CD8-positive, alpha-beta memory T cell (primary cell): Measurements from ENCODE around the gene SIAH1. TPM values are rescaled to one million over a fixed set of nuclear protein-coding genes. Genes with fewer than 3 reads are reported as not detected.

Experiments
- CTCF ChIA-PET: fragments of 350-600 bp; sonication (Branson Sonifier 250); formaldehyde crosslinking; loops from one replicate; lab custom pipeline; 2021; ENCODE audit warnings: antibody characterized with exemption; lab: Charles Lee
- POLR2A ChIA-PET: fragments of 350-600 bp; sonication (Branson Sonifier 250); formaldehyde crosslinking; loops from one replicate; lab custom pipeline; 2021; ENCODE audit warnings: antibody characterized with exemption; lab: Charles Lee
- DNase-seq, 5 donors: peaks; one replicate each; pipeline versions ENCODE4 v3.0.0 to v3.0.0-alpha.2; 2020 to 2022; ENCODE audit warnings: mixed read lengths in 1 of 5
- H3K27ac ChIP-seq: one replicate; pipeline ENCODE4 v1.7.0; 2013; ENCODE audit warnings: low read depth, mild to moderate bottlenecking, low read length, moderate library complexity
- H3K27me3 ChIP-seq: 2 replicates; pipeline ENCODE4 v1.7.0; 2013; ENCODE audit warnings: low read length, mild to moderate bottlenecking; ENCODE audit not compliant: insufficient read depth, poor library complexity, severe bottlenecking
- H3K36me3 ChIP-seq: 2 replicates; pipeline ENCODE4 v1.7.0; 2013; ENCODE audit warnings: mild to moderate bottlenecking, low read length, moderate library complexity; ENCODE audit not compliant: insufficient read depth
- H3K4me1 ChIP-seq: 2 replicates; pipeline ENCODE4 v1.7.0; 2013; ENCODE audit warnings: mild to moderate bottlenecking, low read length, moderate library complexity; ENCODE audit not compliant: insufficient read depth
- H3K4me3 ChIP-seq: 2 replicates; pipeline ENCODE4 v1.7.0; 2013; ENCODE audit warnings: mild to moderate bottlenecking, low read length
- H3K9me3 ChIP-seq: 2 replicates; pipeline ENCODE4 v1.7.0; 2013; ENCODE audit warnings: mild to moderate bottlenecking, low read length
- H3K27ac Mint-ChIP-seq, 8 donors: one replicate each; pipeline ENCODE4 v1.8.0; 2020 to 2021; ENCODE audit warnings: mixed read lengths in 8 of 8, mild to moderate bottlenecking in 6 of 8, inconsistent platforms in 3 of 8, moderate library complexity in 3 of 8
- H3K27me3 Mint-ChIP-seq, 2 donors: one replicate each; pipeline ENCODE4 v1.8.0; 2020 to 2021; ENCODE audit warnings: mixed read lengths in 2 of 2, mild to moderate bottlenecking in 1 of 2, moderate library complexity in 1 of 2
- H3K36me3 Mint-ChIP-seq, 3 donors: one replicate each; pipeline ENCODE4 v1.8.0; 2020 to 2021; ENCODE audit warnings: mixed read lengths in 3 of 3, inconsistent platforms in 1 of 3, mild to moderate bottlenecking in 1 of 3
- H3K4me1 Mint-ChIP-seq, 3 donors: one replicate each; pipeline ENCODE4 v1.8.0; 2020 to 2021; ENCODE audit warnings: mixed read lengths in 3 of 3, inconsistent platforms in 1 of 3, mild to moderate bottlenecking in 1 of 3
- H3K4me3 Mint-ChIP-seq, 7 donors: one replicate each; pipeline ENCODE4 v1.8.0; 2020 to 2021; ENCODE audit warnings: mixed read lengths in 7 of 7, mild to moderate bottlenecking in 6 of 7, moderate library complexity in 4 of 7, inconsistent platforms in 2 of 7
- H3K9me3 Mint-ChIP-seq, 5 donors: one replicate each; pipeline ENCODE4 v1.8.0; 2020 to 2022; ENCODE audit warnings: mixed read lengths in 5 of 5, mild to moderate bottlenecking in 3 of 5, moderate library complexity in 2 of 5, inconsistent platforms in 1 of 5
- polyA plus RNA-seq: library from polyadenylated mRNA; unstranded; fragments of 300-500 nt; fragmentation: Illumina TruSeq; gene quantifications from one replicate; pipeline ENCODE4 v1.2.3, GENCODE V29; 2021
- total RNA-seq, 2 experiments: library from RNA; stranded (reverse); gene quantifications; one replicate each; pipeline ENCODE4 v1.2.3, GENCODE V29; 2021

SIAH1 gene
- total RNA-seq (10 to 100 TPM; 11.6 to 13.3 TPM), polyA plus RNA-seq (10.7 TPM)

- Histone ChIP-seq H3K4me3 (peak within 1 kb of the TSS; percentile 70), H3K9me3 (no peaks in the 10 kb centered on the region), H3K27ac (peak within 1 kb of the TSS; percentile 53), H3K36me3 (no peaks in the 10 kb centered on the region), H3K4me1 (peaks cover 15% of the 10 kb centered on the region), H3K27me3 (no peaks in the 10 kb centered on the region)
- Mint-ChIP-seq H3K4me1 (peaks cover 13 to 30% (median 14%) of the 10 kb centered on the region in 3 donors), H3K27ac (peak within 1 kb of the TSS; percentile 80 to 97 (median 92)), H3K4me3 (peak within 1 kb of the TSS; percentile 89 to 99 (median 92)), H3K36me3 (peaks cover 0 to 7% (median 0%) of the 10 kb centered on the region in 3 donors), H3K9me3 (no peaks in the 10 kb centered on the region), H3K27me3 (peaks cover 0 to 3% of the 10 kb centered on the region in 2 donors)
- ChIA-PET CTCF (interaction anchor here (1.3 to 2.7 kb wide), 3 partner anchors 40 to 245 kb away, joined by 3 to 10 read pairs (median 3); no protein-coding TSS in a partner anchor), POLR2A (interaction anchor here (0.9 to 3.1 kb wide), 8 partner anchors 20 to 245 kb away, joined by 3 to 29 read pairs (median 5); partner anchors contain the start of gene N4BP1)
- DNase-seq: peak; percentile 85 to 90 (median 87)
Observed at GRCh38 chr16:48385253-48386150, at the start of gene SIAH1. TSS of gene SIAH1 (minus strand) at chr16:48385413. CDS start at chr16:48362428, 22,985 bp downstream.

GRCh38 chr16:48434653-48435317, 49.6 kb upstream of the SIAH1 start:
- H3K27ac ChIP-seq: no peak overlapping the region
- ChIA-PET CTCF (interaction anchor here (1.2 kb wide), 1 partner anchor 196 kb away, joined by 3 read pairs; no protein-coding TSS in a partner anchor), POLR2A (no interaction called here)
- no peak overlapping the region for H3K4me3 Mint-ChIP-seq
- no peaks in the 10 kb centered on the region for H3K9me3 Mint-ChIP-seq
- no peak for DNase-seq
- no peaks in the 10 kb centered on the region for H3K36me3 ChIP-seq
- H3K4me3 ChIP-seq: no peak overlapping the region
- no peaks in the 10 kb centered on the region for H3K9me3 ChIP-seq
- no peaks in the 10 kb centered on the region for H3K36me3 Mint-ChIP-seq
- peaks cover 0 to 2% (median 0%) of the 10 kb centered on the region in 3 donors for H3K4me1 Mint-ChIP-seq
- no peaks in the 10 kb centered on the region for H3K4me1 ChIP-seq
- no peaks in the 10 kb centered on the region for H3K27me3 ChIP-seq
- H3K27me3 Mint-ChIP-seq: peaks cover 3 to 12% of the 10 kb centered on the region in 2 donors
- peak overlapping the region in 1 of 8 donors; percentile 30 for H3K27ac Mint-ChIP-seq

GRCh38 chr16:48433850-48434530, 48.8 kb upstream of the SIAH1 start:
- Histone ChIP-seq H3K27ac (no peak overlapping the region), H3K36me3 (no peaks in the 10 kb centered on the region), H3K27me3 (no peaks in the 10 kb centered on the region), H3K4me1 (no peaks in the 10 kb centered on the region), H3K9me3 (no peaks in the 10 kb centered on the region), H3K4me3 (no peak overlapping the region)
- Mint-ChIP-seq H3K4me3 (no peak overlapping the region), H3K27me3 (peaks cover 3 to 12% of the 10 kb centered on the region in 2 donors), H3K27ac (peak overlapping the region in 2 of 8 donors; percentile 34 to 56), H3K36me3 (no peaks in the 10 kb centered on the region), H3K9me3 (no peaks in the 10 kb centered on the region), H3K4me1 (peaks cover 0 to 2% (median 0%) of the 10 kb centered on the region in 3 donors)
- CTCF ChIA-PET: interaction anchor here (1.2 kb wide), 1 partner anchor 197 kb away, joined by 3 read pairs; no protein-coding TSS in a partner anchor
- POLR2A ChIA-PET: no interaction called here
- no peak for DNase-seq

GRCh38 chr16:48433116-48433849, 48.1 kb upstream of the SIAH1 start:
- Histone ChIP-seq H3K4me3 (no peak overlapping the region), H3K27ac (no peak overlapping the region), H3K36me3 (no peaks in the 10 kb centered on the region), H3K27me3 (no peaks in the 10 kb centered on the region), H3K9me3 (no peaks in the 10 kb centered on the region), H3K4me1 (no peaks in the 10 kb centered on the region)
- CTCF ChIA-PET: no interaction called here
- peak overlapping the region in 1 of 8 donors; percentile 56 for H3K27ac Mint-ChIP-seq
- H3K4me1 Mint-ChIP-seq: peaks cover 0 to 2% (median 0%) of the 10 kb centered on the region in 3 donors
- no peak for DNase-seq
- peaks cover 3 to 9% of the 10 kb centered on the region in 2 donors for H3K27me3 Mint-ChIP-seq
- H3K4me3 Mint-ChIP-seq: no peak overlapping the region
- no peaks in the 10 kb centered on the region for H3K36me3 Mint-ChIP-seq
- POLR2A ChIA-PET: no interaction called here
- H3K9me3 Mint-ChIP-seq: no peaks in the 10 kb centered on the region

- ChIA-PET CTCF (interaction anchor here (1.4 kb wide), 1 partner anchor 13 kb away, joined by 3 read pairs; no protein-coding TSS in a partner anchor), POLR2A (no interaction called here)
- no peaks in the 10 kb centered on the region for H3K36me3 ChIP-seq
Observed at GRCh38 chr16:48432136-48432535, 46.9 kb upstream of the SIAH1 start.

GRCh38 chr16:48430890-48431289, 45.7 kb upstream of the SIAH1 start:
- H3K9me3 Mint-ChIP-seq: no peaks in the 10 kb centered on the region
- peaks cover 0 to 2% (median 0%) of the 10 kb centered on the region in 3 donors for H3K4me1 Mint-ChIP-seq
- Histone ChIP-seq H3K4me1 (no peaks in the 10 kb centered on the region), H3K9me3 (no peaks in the 10 kb centered on the region), H3K4me3 (no peak overlapping the region), H3K27me3 (no peaks in the 10 kb centered on the region), H3K27ac (no peak overlapping the region), H3K36me3 (no peaks in the 10 kb centered on the region)
- H3K36me3 Mint-ChIP-seq: no peaks in the 10 kb centered on the region
- ChIA-PET CTCF (no interaction called here), POLR2A (no interaction called here)
- H3K27me3 Mint-ChIP-seq: no peaks in the 10 kb centered on the region
- H3K4me3 Mint-ChIP-seq: no peak overlapping the region
- no peak for DNase-seq
- H3K27ac Mint-ChIP-seq: no peak overlapping the region

More at GRCh38 chr16:48432136-48432535, 46.9 kb upstream of the SIAH1 start:
- Histone ChIP-seq H3K4me1 (no peaks in the 10 kb centered on the region), H3K27me3 (no peaks in the 10 kb centered on the region), H3K4me3 (no peak overlapping the region), H3K9me3 (no peaks in the 10 kb centered on the region), H3K27ac (no peak overlapping the region)
- H3K4me1 Mint-ChIP-seq: peaks cover 0 to 2% (median 0%) of the 10 kb centered on the region in 3 donors
- H3K27ac Mint-ChIP-seq: peak overlapping the region in 1 of 8 donors; percentile 79
- no peaks in the 10 kb centered on the region for H3K9me3 Mint-ChIP-seq
- no peak for DNase-seq
- no peaks in the 10 kb centered on the region for H3K36me3 Mint-ChIP-seq
- peaks cover 0 to 5% of the 10 kb centered on the region in 2 donors for H3K27me3 Mint-ChIP-seq
- no peak overlapping the region for H3K4me3 Mint-ChIP-seq
